HG03571 (cell line): ENCODE results near the gene MMRN1.

Experiments used
- ATAC-seq: cut with Tn5 transposase; IDR thresholded peaks from one replicate; pipeline ENCODE4 v1.9.1; 2021; ENCODE audit not compliant: unreplicated experiment

MMRN1 gene

DNA sequence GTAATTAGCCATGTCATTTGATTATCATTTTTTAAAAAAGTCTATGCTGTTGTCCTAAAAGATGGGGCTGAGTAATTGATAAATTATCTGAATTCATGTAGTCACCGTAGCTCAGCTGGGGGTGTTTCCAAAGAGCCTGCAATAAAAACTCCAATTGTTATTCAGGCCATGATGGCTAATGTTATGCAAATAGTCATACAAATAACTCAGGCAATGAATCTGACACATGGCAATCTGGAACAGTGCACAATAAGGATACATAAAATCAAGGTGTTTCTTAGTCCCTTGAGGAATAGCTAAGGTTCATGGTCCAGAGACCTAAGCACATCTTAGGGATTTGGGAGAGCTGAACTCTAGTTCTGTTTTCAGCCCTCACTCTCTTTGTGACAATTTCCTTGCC, 15.2 kb downstream of the MMRN1 start:
- ATAC-seq = no peak

- no peak for ATAC-seq
These were observed 19.0 kb downstream of the MMRN1 start for GRCh38 chr4:89913623-89914022.

GRCh38 chr4:89914609-89915550, 20.2 kb downstream of the MMRN1 start:
- no peak for ATAC-seq

DNA sequence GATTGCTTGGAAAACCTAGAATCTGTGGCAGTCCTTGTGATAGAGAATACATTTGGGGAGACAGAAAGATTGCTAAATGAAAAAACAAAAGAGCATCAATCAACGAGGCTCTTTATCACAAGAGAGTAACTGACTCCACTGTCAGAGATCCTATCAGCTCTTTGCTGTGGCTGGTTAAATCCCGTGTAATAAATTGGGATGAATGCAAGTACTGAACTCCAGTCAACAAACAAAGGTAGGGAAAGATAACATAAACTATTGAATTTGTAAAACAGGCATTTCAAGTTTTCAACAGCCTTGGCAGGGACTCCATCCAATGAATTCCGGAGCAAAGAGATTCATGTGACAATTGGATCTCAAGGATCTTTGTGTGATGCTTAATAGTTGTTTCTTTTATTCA, 21.3 kb downstream of the MMRN1 start:
- no peak for ATAC-seq

DNA sequence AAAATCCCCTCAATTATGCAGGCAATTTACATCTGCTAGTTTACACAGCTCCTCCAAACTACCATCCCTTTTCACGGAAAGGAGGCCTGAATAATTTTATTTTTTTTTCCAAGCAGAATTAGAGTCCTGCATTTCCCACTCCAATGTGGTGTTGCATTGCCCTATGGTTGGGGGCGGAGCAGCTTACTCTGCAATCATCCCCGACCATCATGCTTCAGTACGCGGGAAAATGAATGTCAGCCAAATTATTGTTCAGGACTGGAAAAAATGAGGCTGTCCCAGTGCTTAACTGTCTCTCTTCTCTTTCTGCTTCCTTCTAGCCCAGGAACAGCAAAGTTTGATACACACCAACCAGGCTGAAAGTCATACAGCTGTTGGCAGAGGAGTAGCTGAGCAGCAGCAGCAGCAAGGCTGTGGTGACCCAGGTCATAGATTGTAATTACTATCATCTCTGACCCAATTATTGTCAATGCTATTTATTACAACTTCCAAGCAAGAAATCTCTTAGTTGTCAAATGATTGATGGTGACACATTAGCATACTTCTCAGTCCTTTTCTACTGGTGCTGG, 28.3 kb downstream of the MMRN1 start:
- no peak for ATAC-seq

GRCh38 chr4:89928838-89929237, 34.2 kb downstream of the MMRN1 start:
- ATAC-seq = no peak

DNA sequence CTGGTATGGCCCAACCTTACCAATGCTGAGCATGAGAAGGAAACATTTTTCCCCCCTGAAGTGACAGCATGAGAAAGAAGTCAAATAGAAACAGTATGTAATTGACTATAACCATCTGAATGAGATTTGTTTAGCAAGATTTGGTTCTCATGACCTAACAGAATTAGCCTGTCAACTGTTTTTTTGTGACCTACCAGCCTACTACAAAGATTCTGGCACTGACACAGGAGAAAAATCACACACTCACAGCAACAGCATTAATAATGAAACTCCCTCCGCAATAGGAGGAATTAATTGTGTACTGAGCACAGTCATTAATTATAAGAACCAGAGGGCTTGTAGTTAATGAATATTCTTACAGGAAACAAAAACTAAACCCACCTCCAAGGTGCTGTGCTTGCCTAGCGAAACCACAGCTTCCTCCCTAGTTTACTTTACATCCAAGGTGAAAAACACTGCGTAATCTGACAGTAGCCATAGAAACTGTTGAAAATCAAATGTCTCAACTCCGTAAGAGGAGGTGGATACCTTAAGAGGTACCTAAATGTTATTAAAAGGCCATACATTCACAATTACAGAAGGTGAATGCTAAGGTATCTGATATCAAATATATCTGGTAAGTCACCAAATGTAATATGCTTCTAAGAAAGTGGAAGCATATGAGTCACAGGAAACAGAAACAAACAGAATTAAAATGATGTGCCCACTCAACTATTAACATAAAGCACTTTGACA, 34.9 kb downstream of the MMRN1 start:
- peak; percentile 94 for ATAC-seq

- ATAC-seq = no peak
These were observed 44.9 kb downstream of the MMRN1 start for GRCh38 chr4:89939546-89939945.

- ATAC-seq = no peak
These were observed 45.3 kb downstream of the MMRN1 start for GRCh38 chr4:89939994-89940393.

- ATAC-seq = no peak
These were observed 48.2 kb downstream of the MMRN1 start for GRCh38 chr4:89942811-89943210.

GRCh38 chr4:89949782-89950387, 55.2 kb downstream of the MMRN1 start:
- ATAC-seq = no peak

DNA sequence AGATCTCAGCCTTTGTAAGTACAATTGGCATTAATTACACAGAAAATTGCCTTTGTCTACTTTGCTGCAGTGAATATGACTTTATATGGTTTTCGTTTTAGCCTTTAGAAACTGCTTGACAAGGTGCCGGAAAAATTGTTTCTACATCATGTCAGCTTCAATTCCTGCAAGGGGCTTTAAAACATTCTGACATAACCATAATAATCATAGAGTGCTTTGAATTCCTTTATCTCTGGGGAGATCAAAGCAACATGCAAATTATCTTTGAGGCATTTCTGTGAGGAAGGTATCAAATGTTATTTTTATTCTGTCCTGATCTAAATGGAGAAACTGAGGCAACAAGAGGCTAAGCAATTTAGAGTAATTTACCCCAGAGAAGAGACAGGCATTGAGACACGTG, 57.8 kb downstream of the MMRN1 start:
- no peak for ATAC-seq

DNA sequence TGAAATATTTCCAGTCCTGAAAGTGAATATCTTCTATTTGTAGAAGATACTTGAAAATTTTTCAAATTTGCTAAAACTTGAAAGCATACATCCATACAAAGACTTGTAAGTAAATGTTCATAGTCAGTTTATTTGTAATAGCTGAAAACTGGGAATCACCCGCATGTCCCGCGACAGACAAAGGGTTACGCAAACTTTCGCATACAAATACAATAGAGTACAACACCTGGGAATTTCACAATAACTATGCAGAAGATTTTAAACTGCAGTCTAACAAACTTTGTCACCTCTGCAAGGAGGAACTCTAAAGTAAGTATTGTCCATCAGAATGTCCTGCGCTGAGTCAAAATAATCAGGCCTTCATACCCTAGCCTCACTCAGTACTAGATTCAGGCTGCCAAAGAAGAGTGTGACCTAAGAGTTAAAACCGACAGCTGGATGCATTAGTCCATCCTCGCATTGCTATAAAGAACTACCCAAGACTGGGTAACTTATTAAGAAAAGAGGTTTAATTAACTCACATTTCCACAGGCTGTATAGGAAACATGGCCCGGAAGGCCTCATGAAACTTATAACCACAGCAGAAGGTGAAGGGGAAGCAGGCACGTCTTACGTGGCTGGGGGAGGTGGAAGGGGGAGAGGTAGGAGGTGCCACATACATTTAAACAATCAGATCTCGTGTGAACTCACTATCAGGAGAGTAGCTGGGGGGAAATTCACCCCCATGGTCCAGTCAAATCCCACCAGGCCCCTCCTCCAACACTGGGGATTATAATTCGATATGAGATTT, 60.4 kb downstream of the MMRN1 start:
- ATAC-seq = no peak

- ATAC-seq = no peak
These were observed 62.6 kb downstream of the MMRN1 start for GRCh38 chr4:89957046-89957926.

GRCh38 chr4:89981789-89982334, 87.2 kb downstream of the MMRN1 start:
- no peak for ATAC-seq

GRCh38 chr4:89988268-89988667, 93.6 kb downstream of the MMRN1 start:
- no peak for ATAC-seq

GRCh38 chr4:89992744-89993143, 98.1 kb downstream of the MMRN1 start:
- no peak for ATAC-seq

- ATAC-seq = no peak
These were observed 99.7 kb downstream of the MMRN1 start for GRCh38 chr4:89994176-89994873.

DNA sequence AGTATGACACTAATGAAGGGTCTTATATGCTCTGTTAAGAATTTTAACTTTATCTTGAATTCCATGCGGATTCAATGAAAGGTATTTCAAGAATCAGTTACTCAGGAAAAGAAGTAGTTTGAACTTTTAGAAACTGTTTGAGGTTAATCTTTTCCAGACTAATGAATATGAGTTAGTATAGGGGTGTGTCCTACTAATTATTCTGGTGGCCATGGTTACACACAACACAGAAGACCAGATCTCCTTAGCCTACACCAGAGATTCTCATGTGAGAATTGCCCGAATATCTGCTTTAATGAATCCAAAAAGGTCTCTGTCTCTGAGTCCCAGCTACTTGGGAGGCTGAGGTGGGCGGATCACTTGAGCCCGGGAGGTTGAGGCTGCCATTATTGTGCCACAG, 100.4 kb downstream of the MMRN1 start:
- no peak for ATAC-seq
